IMR-90 (cell line): ENCODE results near the gene SCFD2. TPM values are rescaled to one million over a fixed set of nuclear protein-coding genes. Genes with fewer than 3 reads are reported as not detected.
"Not testable (repeated sequence)": the region's sequence is repeated elsewhere in the genome, so short reads cannot be mapped to it uniquely, and the experiment has no call there.

Experiments
- ATAC-seq: fragments of 200-7000 bp; cut with Tn5 transposase; 2 replicates; pipeline ENCODE4 v1.9.1; 2020; ENCODE audit warnings: low read depth, mild to moderate bottlenecking, moderate library complexity
- BruUV-seq: library from RNA; stranded (reverse); fragments of 400-500 nt; replicated peaks from 2 replicates; lab custom pipeline; 2021; lab: Mats Ljungman, UMichigan
- CTCF ChIA-PET: fragments of 300-600 bp; formaldehyde crosslinking; extraction: SDS; loops from one replicate; lab custom pipeline; 2021; ENCODE audit warnings: antibody characterized with exemption; lab: Yijun Ruan, JAX
- POLR2A ChIA-PET: fragments of 300-600 bp; sonication (Branson Sonifier 250); formaldehyde crosslinking; loops from one replicate; lab custom pipeline; 2022; ENCODE audit warnings: antibody characterized with exemption; ENCODE audit not compliant: unreplicated experiment; lab: Charles Lee
- DNase-seq: peaks from one replicate; pipeline ENCODE4 v3.0.0; 2013
- H2AFZ ChIP-seq: replicated peaks from 2 replicates; pipeline ENCODE3; 2013; ENCODE audit warnings: low read length, mild to moderate bottlenecking; ENCODE audit not compliant: poor library complexity
- H2AK5ac ChIP-seq: 2 replicates; pipeline ENCODE4 v1.6.1; 2013; ENCODE audit warnings: low read depth, low read length, inconsistent platforms
- H2AK9ac ChIP-seq: replicated peaks from 2 replicates; pipeline ENCODE3; 2013; ENCODE audit warnings: mild to moderate bottlenecking, low read depth, low read length, moderate library complexity; ENCODE audit not compliant: poor library complexity
- H2BK120ac ChIP-seq: 2 replicates; pipeline ENCODE4 v1.6.1; 2013; ENCODE audit warnings: low read depth, low read length, inconsistent platforms
- H2BK15ac ChIP-seq: 3 replicates; pipeline ENCODE4 v1.6.1; 2013; ENCODE audit warnings: low read depth, low read length, inconsistent platforms
- H2BK20ac ChIP-seq: 2 replicates; pipeline ENCODE4 v1.6.1; 2013; ENCODE audit warnings: low read depth, mild to moderate bottlenecking, inconsistent platforms, low read length, moderate library complexity
- H2BK5ac ChIP-seq: 2 replicates; pipeline ENCODE4 v1.6.1; 2013; ENCODE audit warnings: mild to moderate bottlenecking, low read depth, low read length, inconsistent platforms; ENCODE audit not compliant: poor library complexity, severe bottlenecking
- H3K14ac ChIP-seq: replicated peaks from 2 replicates; pipeline ENCODE4 v1.6.1; 2013; ENCODE audit warnings: low read depth, low read length, inconsistent platforms
- H3K18ac ChIP-seq: 2 replicates; pipeline ENCODE4 v1.6.1; 2013; ENCODE audit warnings: low read depth, low read length, control low read depth
- H3K23ac ChIP-seq: 2 replicates; pipeline ENCODE4 v1.6.1; 2013; ENCODE audit warnings: low read depth, low read length, inconsistent platforms
- H3K27ac ChIP-seq: 2 replicates; pipeline ENCODE4 v1.5.1; 2013; ENCODE audit warnings: mild to moderate bottlenecking, control low read depth, low read length; ENCODE audit not compliant: insufficient read depth
- H3K27me3 ChIP-seq: 2 replicates; pipeline ENCODE4 v1.6.1; 2013; ENCODE audit warnings: low read length; ENCODE audit not compliant: control insufficient read depth, insufficient read depth
- H3K36me3 ChIP-seq: 2 replicates; pipeline ENCODE4 v1.6.1; 2013; ENCODE audit warnings: low read length, mixed read lengths; ENCODE audit not compliant: control insufficient read depth, insufficient read depth
- H3K4ac ChIP-seq: 2 replicates; pipeline ENCODE4 v1.6.1; 2013; ENCODE audit warnings: low read depth, low read length, inconsistent platforms
- H3K4me1 ChIP-seq: 2 replicates; pipeline ENCODE4 v1.6.1; 2013; ENCODE audit warnings: low read length, mixed read lengths; ENCODE audit not compliant: control insufficient read depth, insufficient read depth
- H3K4me2 ChIP-seq: 2 replicates; pipeline ENCODE4 v1.6.1; 2013; ENCODE audit warnings: low read depth, mild to moderate bottlenecking, control low read depth, low read length, moderate library complexity
- H3K4me3 ChIP-seq: 2 replicates; pipeline ENCODE4 v1.5.1; 2013; ENCODE audit warnings: low read depth, mild to moderate bottlenecking, control low read depth, low read length, moderate library complexity; ENCODE audit not compliant: insufficient read depth
- H3K56ac ChIP-seq: 2 replicates; pipeline ENCODE4 v1.6.1; 2013; ENCODE audit warnings: low read length, inconsistent platforms; ENCODE audit not compliant: insufficient read depth; ENCODE audit errors: extremely low read depth
- H3K79me1 ChIP-seq, 2 experiments: 2 replicates each; pipeline ENCODE4 v1.6.1; 2013; ENCODE audit warnings: low read length in 2 of 2, inconsistent platforms in 1 of 2, low read depth in 1 of 2
- H3K9ac ChIP-seq: 2 replicates; pipeline ENCODE4 v1.6.1; 2013; ENCODE audit warnings: low read depth, low read length, control low read depth
- H3K9me1 ChIP-seq: 2 replicates; pipeline ENCODE4 v1.6.1; 2013; ENCODE audit warnings: low read length, inconsistent platforms; ENCODE audit not compliant: insufficient read depth
- H3K9me3 ChIP-seq: 2 replicates; pipeline ENCODE4 v1.6.1; 2013; ENCODE audit warnings: low read length; ENCODE audit not compliant: control insufficient read depth, insufficient read depth
- H4K20me1 ChIP-seq: 2 replicates; pipeline ENCODE4 v1.6.1; 2013; ENCODE audit warnings: low read length, inconsistent platforms; ENCODE audit not compliant: insufficient read depth
- H4K5ac ChIP-seq: 2 replicates; pipeline ENCODE4 v1.6.1; 2013; ENCODE audit warnings: mild to moderate bottlenecking, low read depth, low read length, control low read depth
- H4K8ac ChIP-seq, 2 experiments: 2 replicates each; pipeline ENCODE4 v1.6.1; 2013; ENCODE audit warnings: low read depth in 2 of 2, low read length in 2 of 2, control low read depth in 1 of 2, inconsistent platforms in 1 of 2
- H4K91ac ChIP-seq: 2 replicates; pipeline ENCODE4 v1.6.1; 2013; ENCODE audit warnings: low read depth, low read length, inconsistent platforms; ENCODE audit not compliant: insufficient read depth
- BHLHE40 ChIP-seq: fragments of 150-350 bp; IDR thresholded peaks from 2 replicates; pipeline ENCODE4 v1.6.1; 2016; ENCODE audit warnings: mild to moderate bottlenecking, low read depth, low read length
- CEBPB ChIP-seq: IDR thresholded peaks from 2 replicates; pipeline ENCODE4 v1.6.1; 2012; ENCODE audit warnings: low read depth, low read length, improper control_type of control experiment
- CHD1 ChIP-seq: IDR thresholded peaks from 2 replicates; pipeline ENCODE4 v1.6.1; 2012; ENCODE audit warnings: low read depth, low read length, improper control_type of control experiment
- CTCF ChIP-seq: conservative IDR thresholded peaks from 2 replicates; pipeline ENCODE4 v1.5.1; 2012; ENCODE audit warnings: mild to moderate bottlenecking, low read depth, low read length, improper control_type of control experiment
- MAFK ChIP-seq: IDR thresholded peaks from 2 replicates; pipeline ENCODE4 v1.6.1; 2012; ENCODE audit warnings: low read depth, low read length, improper control_type of control experiment
- MXI1 ChIP-seq: IDR thresholded peaks from 2 replicates; pipeline ENCODE4 v1.6.1; 2012; ENCODE audit warnings: low read depth, mild to moderate bottlenecking, low read length, moderate library complexity, borderline replicate concordance
- NFE2L2 ChIP-seq: fragments of 150-350 bp; IDR thresholded peaks from 2 replicates; pipeline ENCODE4 v1.6.1; 2016; ENCODE audit warnings: low read depth, mild to moderate bottlenecking, low read length
- POLR2A ChIP-seq: IDR thresholded peaks from 2 replicates; pipeline ENCODE4 v1.6.1; 2012; ENCODE audit warnings: mild to moderate bottlenecking, low read depth, low read length
- RFX5 ChIP-seq: IDR thresholded peaks from 2 replicates; pipeline ENCODE4 v1.8.0; 2012; ENCODE audit warnings: low read depth, mild to moderate bottlenecking, low read length, moderate library complexity
- WGBS, 2 experiments: methylation state at CpG; one replicate each; pipeline versions ENCODE4 v1.1.5 to v1.1.7; 2013; ENCODE audit warnings: missing lambda C conversion rate in 2 of 2; ENCODE audit not compliant: insufficient read length in 1 of 2; ENCODE audit errors: extremely low coverage in 2 of 2; 5-methylcytosine and 5-hydroxymethylcytosine counted together
- dilution Hi-C: fragments of 300-500 bp; cut with HindIII; formaldehyde crosslinking; loops from one replicate; pipeline ENCODE4 v1.14.3; 2018; ENCODE audit warnings: low sequenced_read_pairs; ENCODE audit not compliant: unreplicated experiment
- in situ Hi-C: fragments of 300-500 bp; cut with MboI; formaldehyde crosslinking; loops from 3 replicates; pipeline ENCODE4 v1.14.3; 2019; ENCODE audit warnings: low sequenced_read_pairs, inconsistent platforms, mixed read lengths
- intact Hi-C: fragments of 100-400 bp; cut with micrococcal nuclease; formaldehyde crosslinking; loops from 2 replicates; pipeline ENCODE4 v1.10.0; 2022
- polyA plus RNA-seq, 3 experiments: library from polyadenylated mRNA; depleted of rRNA; stranded (reverse); fragments of >200 nt; gene quantifications; 2 replicates each; pipeline ENCODE4 v1.2.3, GENCODE V29; 2012; ENCODE audit warnings: low replicate concordance in 1 of 3
- total RNA-seq: library from RNA; depleted of rRNA; stranded (reverse); fragments of >200 nt; gene quantifications from 2 replicates; pipeline ENCODE4 v1.2.3, GENCODE V29; 2012

SCFD2 gene
- total and polyA plus RNA-seq, 2 of the 4 experiments (the other 2 are of a cell fraction), result 18.9 to 62.4 TPM

GRCh38 chr4:53183754-53184153 is 182.1 kb downstream of the SCFD2 start:
- H2BK5ac ChIP-seq, result no peak overlapping the region
- no peaks in the 10 kb centered on the region for H3K36me3 ChIP-seq
- H2AK5ac ChIP-seq, result no peak overlapping the region
- H2AK9ac ChIP-seq, result no peak overlapping the region
- H3K79me1 ChIP-seq, result peaks cover 0 to 8% of the 10 kb centered on the region in 2 experiments; a peak in 2 of 4 replicates
- no peak overlapping the region for H3K27ac ChIP-seq
- no peak overlapping the region for H3K23ac ChIP-seq
- H3K14ac ChIP-seq, result no peak overlapping the region
- ATAC-seq (no peak), DNase-seq (no peak)
- CTCF ChIA-PET, result no interaction called here
- H3K4me2 ChIP-seq, result no peak overlapping the region
- no peak overlapping the region for H2BK15ac ChIP-seq
- no TSS peak for BruUV-seq
- no peak overlapping the region for H2BK20ac ChIP-seq
- intact Hi-C loops (no loop called here), in situ Hi-C loops (loop anchor here (25.0 kb wide), 2 partner anchors 529 to 729 kb away; no protein-coding TSS in a partner anchor), dilution Hi-C loops (no loop called here)
- no CpG with 5 or more reads among the region's 2 CpGs for WGBS, 2 experiments
- POLR2A ChIA-PET, result no interaction called here
- no peak overlapping the region for H2AFZ ChIP-seq
- no peak overlapping the region for H3K18ac ChIP-seq
- no peak overlapping the region for H3K4me3 ChIP-seq
- H3K27me3 ChIP-seq, result no peaks in the 10 kb centered on the region
- no peaks in the 10 kb centered on the region for H3K9me3 ChIP-seq
- no peak overlapping the region for H2BK120ac ChIP-seq
- H3K56ac ChIP-seq, result no peak overlapping the region
- H4K5ac ChIP-seq, result no peak overlapping the region
- H4K91ac ChIP-seq, result no peak overlapping the region
- no peak overlapping the region for H3K4ac ChIP-seq
- H3K9me1 ChIP-seq, result 0 out of 2 replicates have a peak, but pooled peaks cover 5% of the 10 kb centered on the region
- TF ChIP-seq BHLHE40 (no peak), MXI1 (no peak), RFX5 (no peak), MAFK (no peak), NFE2L2 (no peak), CTCF (no peak), CHD1 (no peak), POLR2A (no peak), CEBPB (no peak)
- H4K8ac ChIP-seq, result no peak overlapping the region
- no peaks in the 10 kb centered on the region for H4K20me1 ChIP-seq
- H3K4me1 ChIP-seq, result peaks cover 8% of the 10 kb centered on the region; the same call in 1 of the 2 replicates
- H3K9ac ChIP-seq, result no peak overlapping the region

DNA sequence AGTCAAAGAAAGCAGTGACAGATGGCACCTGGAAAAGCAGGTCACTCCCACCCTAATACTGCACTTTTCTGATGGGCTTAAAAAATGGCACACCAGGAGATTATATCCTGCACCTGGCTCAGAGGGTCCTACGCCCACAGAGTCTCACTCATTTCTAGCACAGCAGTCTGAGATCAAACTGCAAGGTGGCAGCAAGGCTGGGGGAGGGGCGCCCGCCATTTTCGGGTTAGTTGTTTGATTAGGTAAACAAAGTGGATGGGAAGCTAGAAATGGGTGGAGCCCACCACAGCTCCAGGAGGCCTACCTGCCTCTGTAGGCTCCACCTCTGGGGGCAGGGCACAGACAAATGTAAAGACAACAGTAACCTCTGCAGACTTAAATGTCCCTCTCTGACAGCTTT is 188.1 kb downstream of the SCFD2 start:
- H3K36me3 ChIP-seq, H3K4me1 ChIP-seq, dilution Hi-C loops, H3K27ac ChIP-seq, H2AFZ ChIP-seq, POLR2A ChIA-PET, CTCF ChIA-PET, H2BK20ac ChIP-seq, H4K8ac ChIP-seq, H4K5ac ChIP-seq, H3K14ac ChIP-seq, ATAC-seq, H3K9me3 ChIP-seq, H2AK5ac ChIP-seq, BruUV-seq, H2BK120ac ChIP-seq, H2BK5ac ChIP-seq, DNase-seq, H3K23ac ChIP-seq, H3K27me3 ChIP-seq, H3K9me1 ChIP-seq, H3K56ac ChIP-seq, H3K18ac ChIP-seq, H3K79me1 ChIP-seq, H3K9ac ChIP-seq, H3K4ac ChIP-seq, H3K4me2 ChIP-seq, H2BK15ac ChIP-seq, H4K91ac ChIP-seq, H3K4me3 ChIP-seq, H2AK9ac ChIP-seq, intact Hi-C loops, H4K20me1 ChIP-seq: not testable (repeated sequence)
- in situ Hi-C loops, result loop anchor here (25.0 kb wide), 2 partner anchors 535 to 735 kb away; no protein-coding TSS in a partner anchor
- WGBS, 2 experiments, result no CpG with 5 or more reads among the region's 4 CpGs
